Prostate gland (tissue), 2 donors: ENCODE data around the gene CDH13. TPM values are rescaled to one million over a fixed set of nuclear protein-coding genes. Genes with fewer than 3 reads are reported as not detected.

Source experiments
- DNase-seq: peaks from one replicate; pipeline ENCODE4 v3.0.0-alpha.2; 2019; ENCODE audit warnings: low spot score
- H3K27ac ChIP-seq, 2 donors: fragments of 200-600 bp; sonication (generic); 2 replicates each; pipeline ENCODE4 v1.5.1; 2017 to 2019
- H3K27me3 ChIP-seq: fragments of 200-600 bp; sonication (generic); replicated peaks from 2 replicates; pipeline ENCODE4 v1.5.1; 2019; ENCODE audit not compliant: insufficient read depth
- H3K36me3 ChIP-seq, 2 donors: fragments of 200-600 bp; sonication (generic); 1 replicate in 1 of 2; 2 replicates in 1 of 2; pipeline versions ENCODE4 v1.5.1 to v1.8.1; 2017 to 2019
- H3K4me1 ChIP-seq: fragments of 200-600 bp; sonication (generic); replicated peaks from 2 replicates; pipeline ENCODE4 v1.5.1; 2019
- H3K4me3 ChIP-seq, 2 donors: fragments of 200-600 bp; sonication (generic); 2 replicates each; pipeline ENCODE4 v1.5.1; 2017 to 2019
- H3K9me3 ChIP-seq: fragments of 200-600 bp; sonication (generic); 2 replicates; pipeline ENCODE4 v1.5.1; 2017
- CTCF ChIP-seq, 4 experiments: fragments of 200-600 bp in 2 of 4; fragments of 450-650 bp in 2 of 4; sonication (generic) in 2 of 4; IDR thresholded peaks; 1 replicate in 3 of 4; 2 replicates in 1 of 4; pipeline ENCODE4 v1.5.1; 2016 to 2019; ENCODE audit warnings: antibody characterized with exemption in 4 of 4, mild to moderate bottlenecking in 2 of 4, moderate library complexity in 2 of 4
- POLR2A ChIP-seq: fragments of 450-650 bp; IDR thresholded peaks from one replicate; pipeline ENCODE4 v1.6.1; 2016; ENCODE audit warnings: antibody characterized with exemption, mild to moderate bottlenecking
- POLR2AphosphoS5 ChIP-seq: sonication (generic); formaldehyde crosslinking; IDR thresholded peaks from one replicate; pipeline ENCODE4 v1.6.1; 2017; ENCODE audit warnings: antibody characterized with exemption
- WGBS: methylation state at CpG from one replicate; pipeline ENCODE4 v1.1.5; 2018; 5-methylcytosine and 5-hydroxymethylcytosine counted together
- intact Hi-C: fragments of 100-400 bp; cut with DNase I; formaldehyde crosslinking; loops from one replicate; pipeline ENCODE4 v1.14.2; 2022
- total RNA-seq, 2 donors: library from RNA; depleted of rRNA; stranded (reverse); fragments of >200 nt; gene quantifications; one replicate each; pipeline ENCODE4 v1.1.0, GENCODE V29; 2016

CDH13 gene
- total RNA-seq, 2 donors from 2014 or later, result 20.6 to 23.0 TPM

GRCh38 chr16:83316458-83316857 is 689.7 kb downstream of the CDH13 start:
- intact Hi-C loops, result no loop called here

GRCh38 chr16:83318390-83318789 is 691.6 kb downstream of the CDH13 start:
- 85% methylated on average over 7 of the region's 7 CpGs for WGBS
- Histone ChIP-seq H3K4me1 (no peaks in the 10 kb centered on the region), H3K27ac (no peak overlapping the region), H3K27me3 (no peaks in the 10 kb centered on the region), H3K9me3 (no peaks in the 10 kb centered on the region), H3K36me3 (no peaks in the 10 kb centered on the region), H3K4me3 (no peak overlapping the region)
- intact Hi-C loops, result no loop called here
- TF ChIP-seq CTCF (IDR thresholded peaks at IDR 0.05) (no peak), POLR2A (no peak)
- no peak for DNase-seq

More at GRCh38 chr16:83316458-83316857, 689.7 kb downstream of the CDH13 start:
- Histone ChIP-seq H3K27me3 (no peaks in the 10 kb centered on the region), H3K4me1 (no peaks in the 10 kb centered on the region), H3K27ac (no peak overlapping the region), H3K36me3 (no peaks in the 10 kb centered on the region), H3K4me3 (no peak overlapping the region), H3K9me3 (no peaks in the 10 kb centered on the region)
- WGBS, result 60% methylated on average over 3 of the region's 3 CpGs
- TF ChIP-seq CTCF (IDR thresholded peaks at IDR 0.05) (no peak), POLR2A (no peak), POLR2AphosphoS5 (no peak)
- no peak for DNase-seq

- intact Hi-C loops, result no loop called here
- Histone ChIP-seq H3K27ac (no peak overlapping the region), H3K36me3 (no peaks in the 10 kb centered on the region), H3K4me3 (no peak overlapping the region), H3K9me3 (no peaks in the 10 kb centered on the region), H3K27me3 (no peaks in the 10 kb centered on the region), H3K4me1 (no peaks in the 10 kb centered on the region)
- DNase-seq, result no peak
- WGBS, result 94% methylated on average over 3 of the region's 3 CpGs
- no peak for TF ChIP-seq POLR2AphosphoS5
- no peak for TF ChIP-seq CTCF (IDR thresholded peaks at IDR 0.05)
- TF ChIP-seq POLR2A, result no peak
Observed at GRCh38 chr16:83328936-83329335, 702.2 kb downstream of the CDH13 start.

GRCh38 chr16:83329441-83329840 is 702.7 kb downstream of the CDH13 start:
- H3K36me3 ChIP-seq, result no peaks in the 10 kb centered on the region
- TF ChIP-seq CTCF (IDR thresholded peaks at IDR 0.05) (no peak), POLR2A (no peak), POLR2AphosphoS5 (no peak)
- intact Hi-C loops, result no loop called here
- 78% methylated on average over 7 of the region's 7 CpGs for WGBS
- no peaks in the 10 kb centered on the region for H3K27me3 ChIP-seq
- no peak overlapping the region for H3K4me3 ChIP-seq
- no peak overlapping the region for H3K27ac ChIP-seq
- H3K9me3 ChIP-seq, result no peaks in the 10 kb centered on the region
- H3K4me1 ChIP-seq, result no peaks in the 10 kb centered on the region
- no peak for DNase-seq

- no peaks in the 10 kb centered on the region for H3K27me3 ChIP-seq
- intact Hi-C loops, result no loop called here
- no peaks in the 10 kb centered on the region for H3K4me1 ChIP-seq
- no peak for DNase-seq
- H3K9me3 ChIP-seq, result no peaks in the 10 kb centered on the region
- WGBS, result 79% methylated on average over 2 of the region's 2 CpGs
- no peak overlapping the region for H3K27ac ChIP-seq
- no peak overlapping the region for H3K4me3 ChIP-seq
- TF ChIP-seq POLR2AphosphoS5, result no peak
- TF ChIP-seq POLR2A, result no peak
- TF ChIP-seq CTCF (IDR thresholded peaks at IDR 0.05), result no peak
- H3K36me3 ChIP-seq, result no peaks in the 10 kb centered on the region
Observed at GRCh38 chr16:83330251-83330650, 703.5 kb downstream of the CDH13 start.
